Fibroblast of upper back skin (primary cell): ENCODE measurements around the gene CSTB.

Experiments used
- DNase-seq: peaks from one replicate; pipeline ENCODE4 v3.0.0-alpha.2; 2013

CSTB gene

GRCh38 chr21:43726686-43727518, 49.2 kb downstream of the CSTB start:
- DNase-seq, result no peak
